A673 (cell line): ENCODE data around the gene AKNA. TPM values are rescaled to one million over a fixed set of nuclear protein-coding genes. Genes with fewer than 3 reads are reported as not detected.

Experiments used
- BruUV-seq: library from RNA; stranded (reverse); fragments of 400-500 nt; replicated peaks from 2 replicates; lab custom pipeline; 2021; lab: Mats Ljungman, UMichigan
- CTCF ChIA-PET: fragments of 300-600 bp; sonication (Branson Sonifier 250); formaldehyde crosslinking; loops from one replicate; lab custom pipeline; 2022; ENCODE audit warnings: antibody characterized with exemption; lab: Charles Lee
- POLR2A ChIA-PET: fragments of 300-600 bp; sonication (Branson Sonifier 250); formaldehyde crosslinking; loops from one replicate; lab custom pipeline; 2022; ENCODE audit warnings: antibody characterized with exemption; ENCODE audit not compliant: low non-redundant PET; lab: Charles Lee
- DNase-seq: peaks from one replicate; pipeline ENCODE4 v3.0.0-alpha.2; 2015; ENCODE audit warnings: low spot score
- H3K27ac ChIP-seq: fragments of 200-600 bp; sonication (generic); 2 replicates; pipeline ENCODE4 v1.5.1; 2016; ENCODE audit warnings: mixed run types, low read depth, mild to moderate bottlenecking, mixed read lengths, antibody characterized with exemption, low read length; ENCODE audit not compliant: poor library complexity, severe bottlenecking
- H3K27me3 ChIP-seq: fragments of 200-600 bp; sonication (generic); replicated peaks from 2 replicates; pipeline ENCODE4 v1.6.1; 2017; ENCODE audit warnings: mixed run types, low read depth, mild to moderate bottlenecking, mixed read lengths, antibody characterized with exemption, low read length; ENCODE audit not compliant: insufficient read depth, poor library complexity
- H3K36me3 ChIP-seq: fragments of 200-600 bp; sonication (generic); 2 replicates; pipeline ENCODE4 v1.6.1; 2016; ENCODE audit warnings: mixed run types, mild to moderate bottlenecking, mixed read lengths, antibody characterized with exemption, low read length; ENCODE audit not compliant: insufficient read depth, poor library complexity, severe bottlenecking
- H3K4me1 ChIP-seq: fragments of 200-600 bp; sonication (generic); 2 replicates; pipeline ENCODE4 v1.6.1; 2017; ENCODE audit warnings: mixed run types, mild to moderate bottlenecking, mixed read lengths, antibody characterized with exemption, low read length; ENCODE audit not compliant: insufficient read depth, poor library complexity, severe bottlenecking
- H3K4me3 ChIP-seq: fragments of 200-600 bp; sonication (generic); 2 replicates; pipeline ENCODE4 v1.5.1; 2016; ENCODE audit warnings: low read depth, mixed run types, mild to moderate bottlenecking, mixed read lengths, low read length; ENCODE audit not compliant: poor library complexity, severe bottlenecking
- H3K9me3 ChIP-seq: fragments of 200-600 bp; sonication (generic); 2 replicates; pipeline ENCODE4 v1.6.1; 2016; ENCODE audit warnings: mixed run types, low read depth, mild to moderate bottlenecking, mixed read lengths, antibody characterized with exemption, low read length; ENCODE audit not compliant: poor library complexity, severe bottlenecking
- CTCF ChIP-seq: fragments of 300-800, 200-600 bp; sonication (generic); conservative IDR thresholded peaks from 2 replicates; pipeline ENCODE4 v1.5.1; 2017; ENCODE audit warnings: low read depth, mild to moderate bottlenecking, antibody characterized with exemption, low read length, moderate library complexity, mixed read lengths
- EZH2 ChIP-seq: fragments of 200-600 bp; sonication (generic); IDR thresholded peaks from 2 replicates; pipeline ENCODE4 v1.6.1; 2017; ENCODE audit warnings: borderline replicate concordance, low read depth, mild to moderate bottlenecking, mixed read lengths, antibody characterized with exemption, low read length; ENCODE audit not compliant: poor library complexity, severe bottlenecking
- intact Hi-C: fragments of 100-400 bp; cut with micrococcal nuclease; formaldehyde crosslinking; loops from one replicate; pipeline ENCODE4 v1.10.0; 2022; ENCODE audit not compliant: unreplicated experiment
- total RNA-seq: library from RNA; stranded (reverse); gene quantifications from 2 replicates; pipeline ENCODE4 v1.2.3, GENCODE V29; 2021

AKNA gene
- total RNA-seq, 1 experiment from 2014 or later, result 20.4 TPM

- BruUV-seq, result no TSS peak
- ChIA-PET POLR2A (no interaction called here), CTCF (no interaction called here)
- peaks cover 73% of the 10 kb centered on the region for H3K36me3 ChIP-seq
- intact Hi-C loops, result no loop called here
- DNase-seq, result no peak
- no peak for TF ChIP-seq EZH2
- no peak for TF ChIP-seq CTCF
- H3K4me3 ChIP-seq, result no peak overlapping the region
- no peaks in the 10 kb centered on the region for H3K27me3 ChIP-seq
- peak overlapping the region; percentile 73 for H3K27ac ChIP-seq
- no peaks in the 10 kb centered on the region for H3K9me3 ChIP-seq
- peaks cover 15% of the 10 kb centered on the region for H3K4me1 ChIP-seq
Measured at GRCh38 chr9:114347675-114348074, 40.1 kb downstream of the AKNA start.

- H3K27ac ChIP-seq, result no peak overlapping the region
- ChIA-PET POLR2A (no interaction called here), CTCF (no interaction called here)
- DNase-seq, result no peak
- intact Hi-C loops, result no loop called here
- BruUV-seq, result no TSS peak
- H3K27me3 ChIP-seq, result no peaks in the 10 kb centered on the region
- TF ChIP-seq EZH2, result no peak
- no peak for TF ChIP-seq CTCF
- peaks cover 15% of the 10 kb centered on the region for H3K4me1 ChIP-seq
- no peaks in the 10 kb centered on the region for H3K9me3 ChIP-seq
- no peak overlapping the region for H3K4me3 ChIP-seq
- peaks cover 81% of the 10 kb centered on the region for H3K36me3 ChIP-seq
Measured at GRCh38 chr9:114346146-114346545, 41.6 kb downstream of the AKNA start.

GRCh38 chr9:114345493-114346065 is 42.2 kb downstream of the AKNA start:
- no peak overlapping the region for H3K27ac ChIP-seq
- DNase-seq, result no peak
- H3K27me3 ChIP-seq, result no peaks in the 10 kb centered on the region
- CTCF ChIA-PET, result no interaction called here
- no TSS peak for BruUV-seq
- H3K4me1 ChIP-seq, result peaks cover 15% of the 10 kb centered on the region
- POLR2A ChIA-PET, result no interaction called here
- peaks cover 79% of the 10 kb centered on the region for H3K36me3 ChIP-seq
- H3K4me3 ChIP-seq, result no peak overlapping the region
- TF ChIP-seq CTCF (no peak), EZH2 (no peak)
- H3K9me3 ChIP-seq, result no peaks in the 10 kb centered on the region
- intact Hi-C loops, result no loop called here
